ENCODE data around the gene MSL1.

MSL1 gene

DNA sequence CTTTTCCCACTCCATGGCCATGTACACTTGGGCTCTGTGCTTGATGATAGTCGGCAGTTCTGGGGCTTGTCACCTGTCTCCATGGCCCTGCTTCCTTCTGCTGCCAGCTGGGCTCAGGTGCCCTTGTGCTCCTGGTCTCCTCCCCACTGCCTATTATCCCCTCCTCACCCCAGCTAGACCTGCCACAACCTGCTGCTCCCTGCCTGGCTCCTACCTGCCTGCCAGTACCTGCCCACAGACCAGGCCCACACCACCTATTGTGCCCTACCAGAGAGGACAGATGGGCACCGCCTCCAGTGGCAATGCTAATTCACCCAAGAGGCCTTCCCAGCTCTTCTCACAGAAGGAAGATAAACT, 55.0 kb downstream of the MSL1 start:
- no peak for DNase-seq (ENCODE audit: low read depth)

DNA sequence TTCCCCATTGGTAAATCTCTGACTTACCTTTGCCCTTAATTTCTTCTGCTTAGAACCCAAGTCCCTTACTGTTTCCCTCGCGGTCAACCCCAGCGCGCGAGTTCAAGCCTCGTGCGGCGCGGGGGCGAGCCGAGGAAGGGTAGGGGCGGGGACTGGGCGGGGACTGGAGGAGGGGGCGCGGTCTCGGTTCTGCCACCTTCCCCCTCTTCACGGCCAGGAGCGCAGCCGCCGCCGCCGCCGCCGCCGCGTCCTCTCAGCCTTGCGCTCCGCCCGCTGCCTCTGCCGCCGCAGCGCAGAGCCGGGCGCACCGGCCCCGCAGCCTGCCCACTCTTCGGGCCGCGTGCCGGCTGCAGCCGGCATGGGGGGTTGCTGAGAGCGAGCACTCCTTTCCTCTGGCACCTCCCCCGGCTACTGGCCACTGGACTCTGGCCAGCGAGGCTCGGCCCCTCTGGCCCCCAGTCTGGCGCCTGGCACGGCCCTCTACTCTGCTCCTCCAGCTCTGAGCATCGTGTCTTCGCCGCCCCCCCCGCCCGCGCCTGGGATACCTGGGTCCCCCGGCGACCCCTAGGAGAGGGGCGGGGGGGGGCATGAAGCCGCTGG, 55.6 kb downstream of the MSL1 start, which contains the start of gene RAPGEFL1:
TSS of gene RAPGEFL1 (plus strand) at position 196 of the 600 bp plus-strand sequence. CDS start at position 588, 392 bp downstream.
- DNase-seq (ENCODE audit: low read depth), result no peak

DNA sequence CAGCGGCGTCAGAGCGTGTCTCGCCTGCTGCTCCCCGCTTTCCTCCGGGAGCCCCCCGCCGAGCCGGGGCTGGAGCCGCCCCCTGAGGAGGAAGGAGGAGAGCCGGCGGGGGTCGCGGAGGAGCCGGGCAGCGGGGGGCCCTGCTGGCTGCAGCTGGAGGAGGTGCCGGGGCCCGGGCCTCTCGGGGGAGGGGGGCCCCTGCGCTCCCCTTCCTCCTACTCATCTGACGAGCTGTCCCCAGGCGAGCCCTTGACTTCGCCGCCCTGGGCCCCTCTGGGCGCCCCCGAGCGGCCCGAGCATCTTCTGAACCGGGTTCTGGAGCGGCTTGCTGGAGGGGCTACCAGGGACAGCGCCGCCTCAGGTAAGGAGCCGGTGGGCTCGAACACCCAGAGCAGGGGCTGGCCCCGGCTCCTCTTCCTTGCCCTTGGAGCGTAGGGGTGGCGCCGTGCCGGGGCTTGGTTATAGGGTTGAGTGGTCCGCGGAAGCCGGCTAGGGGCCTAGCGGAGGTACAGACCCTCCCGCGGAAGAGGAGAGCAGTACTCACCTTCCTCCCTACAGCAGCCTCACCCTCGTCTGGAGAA, 56.3 kb downstream of the MSL1 start:
- DNase-seq (ENCODE audit: low read depth), result no peak

DNA sequence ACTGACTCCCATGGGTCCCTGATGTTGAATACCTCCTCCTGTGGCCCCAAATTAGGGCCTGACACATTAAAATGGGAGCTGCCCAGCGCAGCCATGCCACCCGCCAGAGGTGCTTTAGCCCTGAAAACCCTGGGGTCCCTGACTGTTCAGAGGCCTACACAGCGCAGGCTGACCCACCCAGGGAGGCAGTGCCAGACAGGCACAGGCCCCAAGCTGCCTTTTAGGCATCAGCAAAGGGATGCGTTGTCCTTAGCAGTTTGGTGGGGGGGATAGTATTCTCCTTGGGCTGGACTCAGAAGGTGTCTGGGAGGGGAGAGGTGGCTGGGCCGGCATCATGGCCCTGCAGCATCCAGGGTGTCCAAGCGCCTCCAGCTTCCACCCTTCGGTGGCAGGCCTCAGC, 56.9 kb downstream of the MSL1 start:
- no peak for DNase-seq (ENCODE audit: low read depth)

DNA sequence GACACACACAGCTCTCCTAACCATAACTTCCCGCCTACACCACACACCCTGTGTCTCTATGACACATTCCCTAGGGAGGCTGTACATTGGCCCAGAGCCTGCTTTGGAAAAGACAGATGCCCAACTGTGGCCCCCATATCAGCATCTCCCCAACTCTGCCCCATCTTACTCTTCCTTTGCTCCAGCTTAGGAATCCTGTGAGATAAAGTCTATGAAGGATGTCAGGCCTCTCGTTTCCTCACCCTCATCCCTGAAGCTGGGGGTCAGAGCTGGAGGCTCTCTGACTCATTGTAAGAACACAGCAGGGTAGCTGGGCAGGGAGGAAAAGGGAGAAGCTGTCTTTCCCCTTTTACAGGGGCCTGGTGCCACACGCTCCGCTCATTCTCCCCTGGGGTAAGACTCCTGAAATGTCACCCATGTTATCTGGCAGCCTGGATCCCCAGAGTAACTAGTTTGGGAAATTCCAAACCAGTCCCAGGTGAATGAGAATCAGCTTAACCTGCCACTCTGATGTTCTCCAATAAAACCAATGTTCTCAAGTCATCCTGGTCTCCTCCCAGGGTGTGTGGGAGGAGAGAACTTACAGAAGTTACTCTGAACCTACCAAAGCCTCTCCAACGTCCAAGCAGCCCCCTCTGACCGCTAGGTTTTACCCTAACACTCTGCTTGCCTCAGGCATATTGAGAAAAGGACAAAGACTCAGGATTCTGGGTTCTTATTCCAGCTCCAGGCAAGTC, 58.3 kb downstream of the MSL1 start:
- DNase-seq (ENCODE audit: low read depth), result no peak

DNA sequence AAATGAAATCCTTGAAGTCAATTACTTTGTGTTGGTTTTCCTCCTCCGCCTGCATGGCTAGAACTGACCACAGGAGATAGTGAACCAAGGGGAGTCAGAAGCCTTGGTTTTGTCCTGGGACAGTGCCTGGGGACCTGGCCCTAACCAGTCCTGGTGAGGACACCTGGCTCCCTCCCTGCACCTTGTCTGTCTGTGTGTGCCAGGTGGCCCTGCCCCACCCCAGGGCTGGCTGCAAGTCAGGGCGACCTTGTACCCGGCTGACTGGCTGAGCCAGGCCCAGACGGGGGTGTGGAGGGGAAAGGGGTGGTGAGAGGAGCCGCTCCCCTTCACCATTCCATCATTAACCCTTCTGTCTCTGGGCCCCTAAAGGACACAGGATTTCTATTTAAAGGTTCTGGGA, 58.9 kb downstream of the MSL1 start:
- no peak for DNase-seq (ENCODE audit: low read depth)

DNA sequence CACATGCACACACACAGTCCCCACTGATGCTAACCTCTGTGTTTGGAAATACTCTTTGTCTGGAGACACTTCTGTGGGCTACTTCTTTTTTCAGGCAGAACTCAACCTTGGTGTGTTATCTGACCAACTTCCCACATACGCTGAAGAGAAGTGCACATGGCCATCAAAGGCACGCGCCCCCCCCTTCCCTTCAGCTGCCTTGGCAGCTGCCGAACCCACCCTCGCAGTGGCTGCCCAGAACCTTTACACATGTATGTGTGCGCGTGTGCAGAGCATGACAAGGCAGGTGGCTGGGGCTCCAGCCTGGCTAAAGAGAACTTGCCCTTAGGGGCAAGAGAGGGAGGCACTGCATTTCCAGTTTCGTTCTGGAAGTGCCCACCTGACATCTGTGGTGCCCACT, 59.4 kb downstream of the MSL1 start:
- no peak for DNase-seq (ENCODE audit: low read depth)

DNA sequence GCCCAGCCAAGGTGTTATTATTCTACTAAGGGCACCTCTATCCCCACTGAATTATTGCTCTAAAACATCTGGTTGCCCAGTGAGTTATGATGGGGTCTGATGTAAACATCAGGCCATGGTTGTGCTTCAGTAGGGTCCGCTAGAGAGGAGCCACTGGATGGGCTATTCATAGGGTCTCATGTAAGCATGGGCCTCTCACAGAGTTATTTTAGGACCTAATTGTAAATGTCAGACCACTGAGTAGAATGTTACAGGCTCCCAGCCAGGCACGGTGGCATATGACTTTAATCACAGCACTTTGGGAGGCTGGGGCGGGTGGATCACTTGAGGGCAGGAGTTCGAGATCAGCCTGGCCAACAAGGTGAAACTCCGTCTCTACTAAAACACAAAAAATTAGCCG, 60.8 kb downstream of the MSL1 start:
- DNase-seq (ENCODE audit: low read depth), result no peak

Measured in CMK (cell line).